HG03135 (cell line): ENCODE measurements around the gene SPTY2D1.
A peak's percentile ranks its signal among the peaks of the same experiment; 100 is the strongest.
"Not testable (repeated sequence)": the region's sequence is repeated elsewhere in the genome, so short reads cannot be mapped to it uniquely, and the experiment has no call there.

ENCODE experiments used
- ATAC-seq: cut with Tn5 transposase; IDR thresholded peaks from one replicate; pipeline ENCODE4 v1.9.1; 2021; ENCODE audit warnings: mild to moderate bottlenecking, moderate library complexity; ENCODE audit not compliant: unreplicated experiment

Gene SPTY2D1, protein sequence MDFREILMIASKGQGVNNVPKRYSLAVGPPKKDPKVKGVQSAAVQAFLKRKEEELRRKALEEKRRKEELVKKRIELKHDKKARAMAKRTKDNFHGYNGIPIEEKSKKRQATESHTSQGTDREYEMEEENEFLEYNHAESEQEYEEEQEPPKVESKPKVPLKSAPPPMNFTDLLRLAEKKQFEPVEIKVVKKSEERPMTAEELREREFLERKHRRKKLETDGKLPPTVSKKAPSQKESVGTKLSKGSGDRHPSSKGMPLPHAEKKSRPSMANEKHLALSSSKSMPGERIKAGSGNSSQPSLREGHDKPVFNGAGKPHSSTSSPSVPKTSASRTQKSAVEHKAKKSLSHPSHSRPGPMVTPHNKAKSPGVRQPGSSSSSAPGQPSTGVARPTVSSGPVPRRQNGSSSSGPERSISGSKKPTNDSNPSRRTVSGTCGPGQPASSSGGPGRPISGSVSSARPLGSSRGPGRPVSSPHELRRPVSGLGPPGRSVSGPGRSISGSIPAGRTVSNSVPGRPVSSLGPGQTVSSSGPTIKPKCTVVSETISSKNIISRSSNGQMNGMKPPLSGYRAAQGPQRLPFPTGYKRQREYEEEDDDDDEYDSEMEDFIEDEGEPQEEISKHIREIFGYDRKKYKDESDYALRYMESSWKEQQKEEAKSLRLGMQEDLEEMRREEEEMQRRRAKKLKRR

DNA sequence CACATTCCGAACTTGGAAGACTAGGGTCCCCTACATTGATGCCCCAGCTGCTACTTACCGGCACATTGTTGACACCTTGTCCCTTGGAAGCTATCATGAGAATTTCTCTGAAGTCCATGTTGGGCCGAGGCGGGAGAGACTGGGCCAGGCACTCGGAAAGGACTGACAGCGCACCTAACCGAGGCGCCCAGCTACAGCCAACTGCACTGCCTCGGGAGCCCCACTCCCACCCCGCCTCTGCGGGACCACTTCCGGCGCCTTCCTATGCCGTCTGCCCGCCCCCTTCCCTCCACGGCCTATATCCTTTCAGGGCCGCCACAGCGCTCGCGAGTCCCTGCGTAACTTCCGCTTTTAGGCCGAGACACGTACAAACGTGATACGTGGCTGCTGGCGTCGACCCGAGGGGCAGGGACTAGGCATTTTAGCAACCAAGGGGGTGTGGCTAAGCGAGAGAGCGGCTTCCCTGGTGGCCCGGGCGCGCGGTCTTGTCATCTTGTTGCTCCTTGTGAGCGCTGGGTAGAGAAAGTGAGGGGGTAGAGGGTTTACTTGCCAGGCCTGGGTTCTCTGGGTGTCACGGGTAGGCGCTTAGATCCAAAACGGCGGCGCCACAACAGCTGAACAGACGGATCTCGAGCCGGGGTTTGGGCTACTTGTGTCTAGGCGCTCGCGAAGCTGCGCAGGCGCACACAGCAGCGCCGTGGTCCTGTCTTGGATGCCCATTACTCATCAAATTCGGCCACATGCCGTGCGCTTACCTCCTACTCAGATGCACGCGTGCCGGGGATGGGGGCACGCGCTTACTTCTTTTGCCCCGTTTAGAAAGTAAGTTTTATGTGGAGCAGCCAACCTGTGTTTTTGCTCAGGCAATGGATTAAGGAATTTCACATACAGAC lies at the start of gene SPTY2D1:
SPTY2D1 (minus strand) TSS at position 203 of the 893 bp plus-strand sequence; CDS start at position 118, 85 bp downstream.
- peak; percentile 96 for ATAC-seq

DNA sequence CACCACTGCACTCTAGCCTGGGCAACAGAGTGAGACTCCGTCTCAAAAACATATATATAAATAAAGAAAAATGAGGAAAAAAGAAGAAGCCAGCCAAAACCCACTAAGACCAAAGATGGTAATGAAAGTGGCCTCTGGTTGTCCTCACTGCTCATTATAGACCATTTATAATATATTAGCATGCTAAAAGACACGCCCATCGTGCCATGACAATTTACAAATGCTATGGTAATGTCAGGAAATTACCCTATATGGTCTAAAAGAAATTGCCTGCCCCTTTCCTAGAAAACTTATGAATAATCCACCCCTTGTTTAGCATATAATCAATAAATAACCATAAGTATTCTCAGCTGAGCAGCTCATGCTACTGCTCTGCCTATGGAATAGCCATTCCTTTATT lies 48.3 kb upstream of the SPTY2D1 start:
- ATAC-seq, result no peak

DNA sequence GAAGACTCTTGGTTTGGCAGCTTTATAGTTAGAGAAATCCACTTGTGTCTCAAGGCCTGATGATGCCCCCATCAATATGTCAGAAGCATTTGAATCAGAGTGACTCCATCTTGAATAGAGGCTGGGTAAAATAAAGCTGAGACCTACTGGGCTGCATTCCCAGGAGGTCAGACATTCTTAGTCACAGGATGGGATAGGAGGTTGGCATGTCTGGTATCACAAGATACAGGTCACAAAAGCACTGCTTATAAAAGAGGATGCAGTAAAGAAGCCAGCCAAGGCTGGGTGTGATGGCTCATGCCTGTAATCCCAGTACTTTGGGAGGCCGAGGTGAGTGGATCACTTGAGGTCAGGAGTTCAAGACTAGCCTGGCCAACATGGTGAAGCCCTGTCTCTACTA lies 47.8 kb upstream of the SPTY2D1 start:
- not testable (repeated sequence) for ATAC-seq

DNA sequence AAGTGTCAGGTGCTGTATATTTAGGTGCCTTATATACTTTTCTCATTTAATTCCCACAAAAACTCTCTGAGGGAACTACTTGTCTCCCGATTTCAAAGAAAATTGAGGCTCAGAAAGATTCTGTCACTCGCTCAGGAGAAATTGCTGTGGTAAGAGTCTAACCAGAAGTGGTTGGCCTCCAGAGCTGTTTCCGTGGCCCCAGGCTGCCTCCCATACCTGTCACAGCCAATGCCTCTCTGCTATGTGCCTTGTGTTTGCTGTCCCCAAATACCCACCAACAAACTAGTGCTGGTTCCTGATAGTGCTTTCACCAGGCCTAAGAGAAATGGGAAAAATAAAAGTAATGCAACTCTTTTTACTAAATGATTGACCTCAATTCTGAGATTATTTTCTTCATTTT lies 43.4 kb upstream of the SPTY2D1 start:
- ATAC-seq, result no peak

DNA sequence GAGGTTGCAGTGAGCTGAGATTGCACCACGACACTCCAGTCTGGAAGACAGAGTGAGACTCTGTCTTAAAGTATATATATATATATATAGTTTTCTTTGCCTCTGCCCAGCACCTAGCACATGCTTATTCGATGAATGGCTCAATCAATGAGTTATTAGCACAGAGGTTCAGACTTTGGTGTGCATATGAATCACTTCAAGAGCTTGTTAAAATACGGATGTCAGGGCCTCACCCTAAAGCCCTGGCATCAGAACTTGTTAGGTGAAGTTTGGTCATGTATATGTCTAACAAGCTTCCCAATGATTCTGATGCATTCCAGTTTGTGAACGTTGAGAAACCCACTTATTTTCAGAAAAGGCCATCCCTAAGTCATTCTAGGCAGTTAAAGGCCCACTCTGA lies 42.7 kb upstream of the SPTY2D1 start:
- ATAC-seq, result no peak

DNA sequence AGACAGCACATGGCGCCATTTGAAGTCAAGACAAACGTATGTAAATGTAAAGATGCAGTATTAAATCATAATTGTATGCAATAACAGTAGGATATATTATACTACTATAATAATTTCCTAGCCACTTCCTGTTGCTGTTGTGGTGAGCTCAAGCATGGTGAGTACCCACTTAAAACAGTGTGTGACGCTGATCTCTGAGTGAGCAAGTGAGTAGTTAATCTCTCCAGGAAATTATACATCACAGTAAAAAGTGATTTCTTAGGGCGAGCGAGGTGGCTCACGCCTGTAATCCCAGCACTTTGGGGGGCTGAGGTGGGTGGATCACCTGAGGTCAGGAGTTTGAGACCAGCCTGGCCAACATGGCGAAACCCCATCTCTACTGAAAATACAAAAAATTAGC lies 38.1 kb upstream of the SPTY2D1 start:
- ATAC-seq, result not testable (repeated sequence)

DNA sequence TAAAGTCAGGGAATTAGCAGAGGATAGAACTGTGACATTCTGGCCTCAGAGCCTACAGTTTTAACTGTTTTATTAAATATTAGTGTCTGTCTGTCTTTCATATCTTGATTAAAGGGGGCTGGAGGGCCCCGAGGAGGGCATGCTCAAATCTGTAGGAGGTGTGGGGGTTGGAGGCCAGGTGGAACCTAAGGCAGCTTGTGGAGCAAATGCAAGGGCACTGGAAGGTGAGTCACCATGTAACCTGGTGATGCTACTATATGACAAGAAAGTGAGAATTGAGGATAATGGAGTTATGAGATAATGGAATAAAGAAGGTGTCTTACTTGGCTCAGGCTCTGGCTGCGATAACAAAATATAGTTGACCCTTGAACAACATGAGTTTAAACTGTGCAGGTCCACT lies 37.1 kb upstream of the SPTY2D1 start:
- ATAC-seq, result no peak

DNA sequence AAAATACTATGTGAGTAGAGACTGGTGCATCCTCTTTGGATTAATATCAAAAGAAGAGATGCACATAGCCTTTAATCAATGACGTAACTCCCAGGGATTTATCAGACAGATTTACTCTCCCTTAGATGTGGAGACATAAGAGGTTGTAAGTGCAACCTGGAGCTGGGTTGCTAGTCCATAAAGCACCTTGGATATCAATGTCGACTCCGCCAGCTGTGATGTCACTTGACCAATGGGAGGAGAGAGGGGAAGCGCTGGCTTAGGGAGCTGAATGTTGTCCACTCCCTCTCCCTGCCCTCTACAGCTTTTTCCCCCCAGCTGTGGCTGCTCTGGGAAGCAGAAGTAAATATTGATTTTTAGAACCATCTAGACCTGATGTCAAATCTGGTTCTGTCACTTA lies 35.6 kb upstream of the SPTY2D1 start:
- no peak for ATAC-seq

DNA sequence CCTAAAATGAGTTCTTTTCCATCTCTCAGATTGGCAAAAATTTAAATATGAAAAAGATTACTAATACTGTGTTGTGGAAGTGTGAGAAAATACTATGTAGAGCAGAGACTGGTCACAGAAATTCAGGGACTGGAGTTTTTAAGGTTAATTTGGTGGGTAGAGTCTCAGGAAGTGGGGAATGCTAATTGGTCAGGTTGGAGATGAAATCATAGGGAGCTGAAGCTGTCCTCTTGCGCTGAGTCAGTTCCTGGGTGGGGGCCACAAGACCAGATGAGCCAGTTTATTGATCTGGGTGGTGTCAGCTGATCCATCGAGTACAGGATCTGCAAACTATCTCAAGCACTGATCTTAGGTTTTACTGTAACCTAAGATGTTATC lies 35.1 kb upstream of the SPTY2D1 start:
- no peak for ATAC-seq

DNA sequence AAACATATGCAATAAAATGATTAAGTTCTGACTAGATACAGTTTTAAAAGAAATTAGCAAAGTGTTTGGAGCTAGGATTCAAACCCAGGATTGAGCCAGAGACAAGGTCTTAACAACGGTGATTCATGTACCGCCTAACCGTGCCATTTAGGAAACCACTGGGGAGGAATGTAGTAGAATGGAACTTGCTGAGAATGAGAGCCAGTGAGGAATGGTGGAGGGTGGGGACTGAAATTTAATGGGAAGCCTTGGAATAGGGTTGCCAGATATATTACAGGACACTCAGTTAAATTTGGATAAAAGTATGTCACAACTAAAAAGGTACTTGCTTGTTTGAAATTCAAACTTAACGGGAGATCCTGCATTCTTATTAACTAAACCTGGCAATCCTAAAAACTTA lies 34.0 kb upstream of the SPTY2D1 start:
- no peak for ATAC-seq

DNA sequence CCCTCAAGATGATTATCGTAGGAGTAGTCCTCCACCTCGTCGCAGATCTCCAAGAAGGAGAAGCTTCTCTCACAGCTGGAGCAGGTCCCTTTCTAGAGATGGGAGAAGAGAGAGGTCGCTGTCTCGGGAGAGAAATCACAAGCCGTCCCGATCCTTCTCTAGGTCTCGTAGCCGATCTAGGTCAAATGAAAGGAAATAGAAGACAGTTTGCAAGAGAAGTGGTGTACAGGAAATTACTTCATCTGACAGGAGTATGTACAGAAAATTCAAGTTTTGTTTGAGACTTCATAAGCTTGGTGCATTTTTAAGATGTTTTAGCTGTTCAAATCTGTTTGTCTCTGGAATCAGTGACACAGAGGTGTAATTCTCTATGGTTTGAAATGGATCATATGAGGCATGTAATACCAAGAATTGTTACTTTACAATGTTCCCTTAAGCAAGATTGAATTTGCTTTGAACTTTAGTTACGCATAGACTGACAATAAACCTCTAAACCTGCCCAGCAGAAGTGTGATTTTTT lies 31.3 kb upstream of the SPTY2D1 start:
- not testable (repeated sequence) for ATAC-seq

DNA sequence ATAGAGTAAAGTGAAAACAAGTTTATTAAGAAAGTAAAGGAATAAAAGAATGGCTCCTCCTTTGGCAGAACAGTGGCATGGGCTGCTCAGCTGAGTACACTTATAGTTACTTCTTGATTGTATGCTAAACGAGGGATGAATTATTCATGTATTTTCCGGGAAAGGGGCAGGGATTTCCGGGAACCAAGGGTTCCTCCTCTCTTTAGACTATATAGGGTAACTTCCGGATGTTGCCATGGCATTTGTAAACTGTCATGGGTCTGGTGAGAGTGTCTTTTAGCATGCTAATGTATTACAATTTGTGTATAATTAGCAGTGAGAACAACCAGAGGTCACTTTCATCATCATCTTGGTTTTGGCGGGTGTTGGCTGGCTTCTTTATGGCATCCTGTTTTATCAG lies 23.5 kb upstream of the SPTY2D1 start:
- ATAC-seq, result no peak

DNA sequence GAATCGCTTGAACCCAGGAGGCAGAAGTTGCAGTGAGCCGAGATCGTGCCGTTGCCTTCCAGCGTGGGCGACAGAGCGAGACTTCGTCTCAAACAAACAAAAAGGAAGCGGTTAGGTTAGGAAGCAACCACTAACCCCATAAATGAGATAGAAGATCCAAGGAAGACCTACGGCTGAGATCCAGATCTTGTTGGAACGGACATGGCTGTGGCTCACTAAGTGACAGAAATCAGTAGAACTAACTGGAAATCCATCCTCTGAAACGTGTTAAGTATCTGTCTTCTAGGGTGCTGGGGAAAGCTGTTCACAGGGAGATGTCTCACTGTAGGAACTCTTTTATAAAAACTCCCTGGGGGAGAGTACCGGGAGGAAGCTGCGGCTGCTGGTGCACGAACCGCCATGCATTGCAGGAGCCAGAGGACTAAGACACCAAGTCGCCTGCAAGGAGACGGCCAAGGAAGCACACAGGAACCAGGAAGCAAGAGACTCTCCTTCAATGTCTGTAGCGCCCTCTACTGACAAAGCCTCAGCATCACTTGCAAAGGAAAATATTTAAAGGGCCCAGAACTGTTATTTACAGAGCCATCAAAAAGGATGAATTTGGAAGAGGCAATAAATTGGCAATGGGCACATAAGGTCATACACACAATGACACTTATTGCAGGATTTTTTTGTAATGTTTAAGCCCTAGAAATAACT lies 16.9 kb upstream of the SPTY2D1 start:
- no peak for ATAC-seq

DNA sequence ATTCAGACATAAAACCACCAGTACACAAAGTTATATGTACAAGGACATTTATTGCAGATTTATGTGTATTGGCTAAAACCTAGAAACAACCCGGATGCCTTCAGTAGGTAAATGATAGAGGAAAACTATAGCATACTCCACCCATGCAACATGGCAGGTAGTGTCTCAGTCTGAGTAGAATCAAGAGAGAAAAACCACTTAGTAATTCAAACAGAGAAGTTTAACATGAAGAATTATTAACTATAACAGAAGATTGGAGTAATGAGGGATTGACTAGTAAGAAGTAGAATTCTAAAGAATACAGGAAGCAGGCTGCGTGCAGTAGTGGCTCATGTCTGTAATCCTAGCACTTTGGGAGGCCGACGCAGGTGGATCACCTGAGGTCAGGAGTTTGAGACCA lies 16.2 kb upstream of the SPTY2D1 start:
- ATAC-seq, result no peak

DNA sequence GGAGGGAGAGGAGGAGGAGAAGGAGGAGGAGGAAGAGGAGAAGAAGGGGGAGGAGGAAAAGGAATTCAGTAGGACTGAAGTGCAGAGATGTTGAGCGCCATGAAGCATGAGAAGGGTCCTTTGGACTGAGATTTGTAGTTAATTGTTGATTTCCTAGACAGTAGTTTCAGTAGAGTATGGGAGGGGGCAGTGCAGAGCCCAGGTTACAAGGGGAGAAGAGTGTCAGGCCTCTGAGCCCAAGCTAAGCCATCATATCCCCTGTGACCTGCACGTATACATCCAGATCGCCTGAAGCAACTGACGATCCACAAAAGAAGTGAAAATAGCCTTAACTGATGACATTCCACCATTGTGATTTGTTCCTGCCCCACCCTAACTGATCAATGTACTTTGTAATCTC lies 8.9 kb upstream of the SPTY2D1 start:
- ATAC-seq, result not testable (repeated sequence)

DNA sequence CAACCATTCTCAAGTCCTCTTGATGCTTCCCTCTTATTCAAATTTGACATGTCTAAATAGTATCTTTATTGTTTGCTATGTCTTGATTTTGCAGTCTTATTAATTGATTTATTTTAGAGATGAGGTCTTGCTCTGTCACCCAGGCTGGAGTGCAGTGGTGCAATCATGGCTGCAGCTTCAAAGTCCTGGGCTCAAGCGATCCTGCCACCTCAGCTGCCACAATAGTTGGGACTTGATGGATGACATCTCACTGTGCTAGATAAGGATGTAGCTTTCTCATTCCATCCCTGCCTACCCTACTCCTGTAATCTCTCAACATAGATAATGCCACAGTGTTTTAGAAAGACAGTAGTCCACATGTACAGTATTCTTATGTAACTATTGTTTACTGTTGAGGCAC lies 7.5 kb upstream of the SPTY2D1 start:
- no peak for ATAC-seq

DNA sequence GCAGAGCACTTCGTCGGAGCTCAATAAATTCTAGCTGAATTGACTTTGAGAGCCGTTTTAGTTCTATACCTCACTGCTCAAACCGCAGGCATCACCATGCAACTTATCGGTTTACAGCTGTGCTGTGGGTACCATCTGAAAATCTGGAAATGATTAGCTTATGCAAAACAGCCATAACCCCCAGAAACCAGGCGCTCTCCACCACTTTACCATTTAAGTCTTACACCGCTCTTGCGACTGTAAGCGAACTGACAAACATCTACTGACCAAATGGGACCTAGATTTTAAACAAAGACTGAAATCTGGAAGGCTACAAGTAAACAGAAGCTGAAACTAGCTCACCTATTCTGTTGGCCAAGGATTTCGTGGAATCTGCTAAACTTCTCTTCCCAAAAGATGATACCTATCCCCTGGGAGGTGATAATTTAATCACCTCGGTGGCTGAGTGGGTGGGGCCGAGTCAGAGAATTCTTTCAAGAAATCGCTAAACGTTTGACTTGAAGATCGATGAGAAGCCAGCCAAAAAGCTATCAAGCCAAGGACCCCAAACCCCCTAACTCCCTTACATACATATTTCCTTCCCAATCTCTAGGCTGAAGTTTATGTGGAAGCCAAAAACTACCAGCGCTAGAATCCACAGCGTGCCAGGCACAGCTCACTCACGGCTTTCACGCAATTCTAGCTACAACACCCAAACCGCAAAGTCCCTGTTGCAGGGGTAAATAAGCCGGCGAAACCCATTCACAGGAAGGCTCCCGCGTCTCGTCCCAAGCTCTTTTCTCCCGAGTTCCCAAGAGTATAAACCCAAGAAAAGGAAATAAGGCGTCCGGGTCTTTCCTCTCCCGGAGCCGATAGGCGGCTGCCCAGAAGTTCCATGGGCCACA lies 644 bp downstream of the SPTY2D1 start:
- ATAC-seq, result peak; percentile 47

DNA sequence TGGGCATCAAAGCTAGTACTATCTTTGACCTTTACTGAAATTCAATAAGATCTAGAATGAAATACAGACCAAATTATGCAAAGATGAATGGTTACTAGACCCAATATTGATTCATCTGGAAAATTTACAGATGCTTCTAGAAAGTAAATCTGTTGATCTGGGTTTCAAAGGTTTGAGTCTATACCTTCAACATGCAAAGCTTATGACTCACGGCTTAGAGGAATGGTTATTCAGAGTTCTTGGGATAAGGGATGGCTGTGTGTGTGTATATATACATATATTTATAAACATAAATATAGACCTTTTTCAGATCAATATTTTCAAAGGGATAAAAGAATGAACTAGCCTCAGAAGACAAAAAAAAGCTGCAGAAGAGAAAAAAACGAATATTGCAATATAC lies 1.3 kb downstream of the SPTY2D1 start:
- ATAC-seq, result no peak

DNA sequence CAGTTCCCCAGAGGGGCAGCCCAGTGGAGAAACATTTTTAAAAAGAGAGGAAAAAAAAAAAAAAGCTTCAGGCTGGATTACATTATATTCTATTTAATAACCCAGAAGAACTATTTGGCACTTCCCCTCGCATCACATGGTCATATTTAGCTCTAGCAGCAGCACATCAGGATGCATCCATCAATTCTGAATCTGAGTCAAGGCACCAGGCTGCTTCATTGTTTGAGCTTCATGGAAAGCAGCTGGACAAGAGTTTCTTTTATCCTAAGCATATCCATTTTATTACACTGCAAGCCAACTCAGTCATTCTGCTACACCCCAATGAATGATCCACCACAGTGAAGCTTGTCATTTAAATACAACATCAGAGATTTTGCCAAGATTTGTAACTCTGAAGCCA lies 10.0 kb downstream of the SPTY2D1 start:
- ATAC-seq, result no peak

DNA sequence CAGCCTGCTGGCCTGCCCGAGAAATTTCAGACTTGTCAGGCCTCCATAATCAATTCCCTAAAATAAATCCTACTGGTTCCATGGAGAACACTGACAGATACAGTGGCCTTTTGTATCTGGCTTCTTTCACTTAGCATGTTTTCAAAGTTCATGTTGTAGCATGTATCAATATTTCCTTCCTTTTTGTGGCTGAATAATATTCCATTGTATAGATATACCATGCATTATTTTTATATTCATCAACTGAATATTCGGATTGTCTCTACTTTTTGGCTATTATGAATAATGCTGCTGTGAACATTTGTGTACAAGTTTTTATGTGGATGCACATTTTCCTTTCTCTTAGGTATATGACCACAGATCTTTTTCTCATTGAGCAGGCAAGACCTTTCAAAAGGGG lies 10.4 kb downstream of the SPTY2D1 start:
- ATAC-seq, result no peak
